ENCODE measurements around the gene ACTR10.

The ACTR10 gene

DNA sequence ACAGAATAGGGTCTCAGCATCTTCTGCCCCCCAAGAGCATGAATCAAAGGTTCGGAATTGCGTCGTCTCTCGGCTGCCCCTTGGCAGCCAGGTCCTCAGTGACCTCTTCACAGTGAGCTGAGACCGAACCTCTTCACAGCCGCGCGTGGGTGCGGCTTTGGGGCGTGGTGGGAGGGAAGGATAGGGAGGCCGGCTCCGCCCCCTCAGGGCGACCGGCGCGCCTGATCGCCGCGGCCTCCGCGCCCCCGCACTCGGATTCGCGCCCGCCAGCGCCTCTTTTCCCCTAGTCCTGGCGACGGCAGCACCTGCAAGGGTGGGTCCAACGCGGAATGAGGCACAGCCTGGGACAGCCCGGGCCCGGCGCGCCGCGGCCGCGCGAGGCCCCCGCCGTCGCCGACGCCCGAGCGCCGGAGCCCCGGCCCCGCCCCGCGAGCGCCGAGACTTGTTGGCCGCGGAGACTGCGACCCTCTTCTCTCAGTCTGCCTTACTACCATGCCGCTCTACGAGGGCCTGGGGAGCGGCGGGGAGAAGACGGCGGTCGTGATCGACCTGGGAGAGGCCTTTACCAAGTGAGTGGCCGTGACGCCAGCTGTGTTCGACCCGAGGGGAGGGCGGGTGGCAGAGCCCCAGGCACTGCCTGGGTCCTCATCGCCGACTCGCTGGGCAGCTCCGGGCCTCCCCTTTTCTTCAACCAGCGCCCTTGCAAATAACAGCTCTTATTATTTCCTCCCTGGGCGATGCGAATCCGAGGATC, at the start of gene ACTR10:
Gene ACTR10, plus strand, starts transcription at position 424 of the 754 bp plus-strand sequence. Its CDS starts 69 bp downstream, at position 493.
- H3K27ac Mint-ChIP-seq, result peak within 1 kb of the TSS; percentile 96 to 99
- H3K4me1 Mint-ChIP-seq, result peaks cover 42% of the 10 kb centered on the region
- no peaks in the 10 kb centered on the region for H3K27me3 Mint-ChIP-seq
- DNase-seq (peak; percentile 93 to 94), ATAC-seq (peak; percentile 97)
- no peaks in the 10 kb centered on the region for H3K9me3 Mint-ChIP-seq
- peak within 1 kb of the TSS; percentile 95 to 97 for H3K4me3 Mint-ChIP-seq

DNA sequence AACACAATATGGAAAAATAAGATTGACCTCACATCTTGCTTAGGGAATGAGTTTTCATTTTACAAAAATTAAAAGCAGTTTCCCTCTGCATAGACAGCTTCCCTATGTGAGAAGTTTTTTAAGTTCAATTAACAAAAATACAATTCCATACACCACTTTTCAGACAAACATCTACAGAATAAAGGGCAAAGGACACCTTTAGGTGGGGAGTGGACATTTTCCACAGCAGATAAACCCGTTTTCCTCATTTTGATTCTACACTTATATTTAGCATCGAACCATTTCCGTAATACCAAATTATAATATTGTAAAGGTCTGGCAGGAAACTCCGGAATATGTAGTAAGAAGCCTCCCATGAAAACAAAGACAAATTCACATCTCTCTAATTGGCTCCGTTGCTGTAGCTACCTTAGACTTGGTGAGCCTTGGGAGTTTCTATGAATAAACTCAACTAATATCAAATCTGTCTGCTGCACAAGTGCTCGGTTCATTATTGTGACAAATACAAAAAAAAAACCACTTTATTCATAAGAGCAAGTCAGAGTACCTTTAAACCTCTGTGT, 49.6 kb upstream of the ACTR10 start:
- Mint-ChIP-seq H3K4me1 (peaks cover 19% of the 10 kb centered on the region), H3K27ac (no peak overlapping the region), H3K27me3 (peaks cover 62% of the 10 kb centered on the region), H3K4me3 (no peak overlapping the region), H3K9me3 (no peaks in the 10 kb centered on the region)
- no peak for ATAC-seq
- no peak for DNase-seq

DNA sequence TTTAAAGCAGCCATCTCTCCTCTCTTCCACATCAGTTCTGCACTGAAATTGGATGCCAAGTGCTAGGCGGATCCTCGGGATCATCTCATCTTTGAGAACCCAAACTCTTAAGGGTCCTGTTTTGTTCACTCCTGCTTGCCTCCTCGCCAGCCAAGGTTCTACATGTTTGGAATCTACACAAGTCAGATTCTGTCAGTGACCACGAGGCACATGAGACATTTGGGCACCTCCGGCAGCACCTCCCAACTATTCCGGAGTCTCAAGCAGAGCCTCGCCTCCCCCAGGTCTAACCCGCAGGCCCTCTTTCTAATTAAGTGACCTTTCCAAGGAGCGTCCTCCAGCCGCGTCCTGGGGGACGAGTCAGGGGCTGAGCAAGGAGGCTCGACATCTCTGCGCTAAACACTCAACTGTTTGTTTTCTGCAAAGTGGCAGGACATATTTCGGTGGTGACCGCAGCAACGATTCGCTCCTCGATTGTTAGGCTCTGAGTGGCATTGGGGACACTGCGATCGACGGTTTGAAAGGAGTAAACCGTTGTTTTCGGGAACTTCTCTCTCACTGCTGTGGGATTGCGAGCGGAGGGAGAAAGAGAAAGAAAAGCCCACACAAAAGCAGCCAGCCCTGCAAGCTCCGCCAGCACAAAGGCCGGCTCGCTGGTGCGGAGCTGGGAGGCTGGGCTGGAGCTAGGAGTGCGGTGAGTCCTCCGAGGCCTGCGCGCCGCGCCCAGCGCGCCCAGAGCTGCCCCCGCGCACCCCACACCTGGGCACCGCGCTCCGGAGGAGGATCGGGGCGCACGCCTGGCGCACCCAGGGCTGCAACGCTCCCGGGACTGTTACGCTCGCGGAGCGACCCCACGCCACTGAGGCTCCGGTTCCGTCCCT, 48.6 kb upstream of the ACTR10 start:
- DNase-seq (peak in 1 of 2 donors; percentile 10), ATAC-seq (peak; percentile 68)
- peak overlapping the region; percentile 80 for H3K4me3 Mint-ChIP-seq
- H3K9me3 Mint-ChIP-seq, result no peaks in the 10 kb centered on the region
- H3K4me1 Mint-ChIP-seq, result peaks cover 19% of the 10 kb centered on the region
- H3K27me3 Mint-ChIP-seq, result peaks cover 67% of the 10 kb centered on the region
- H3K27ac Mint-ChIP-seq, result no peak overlapping the region

DNA sequence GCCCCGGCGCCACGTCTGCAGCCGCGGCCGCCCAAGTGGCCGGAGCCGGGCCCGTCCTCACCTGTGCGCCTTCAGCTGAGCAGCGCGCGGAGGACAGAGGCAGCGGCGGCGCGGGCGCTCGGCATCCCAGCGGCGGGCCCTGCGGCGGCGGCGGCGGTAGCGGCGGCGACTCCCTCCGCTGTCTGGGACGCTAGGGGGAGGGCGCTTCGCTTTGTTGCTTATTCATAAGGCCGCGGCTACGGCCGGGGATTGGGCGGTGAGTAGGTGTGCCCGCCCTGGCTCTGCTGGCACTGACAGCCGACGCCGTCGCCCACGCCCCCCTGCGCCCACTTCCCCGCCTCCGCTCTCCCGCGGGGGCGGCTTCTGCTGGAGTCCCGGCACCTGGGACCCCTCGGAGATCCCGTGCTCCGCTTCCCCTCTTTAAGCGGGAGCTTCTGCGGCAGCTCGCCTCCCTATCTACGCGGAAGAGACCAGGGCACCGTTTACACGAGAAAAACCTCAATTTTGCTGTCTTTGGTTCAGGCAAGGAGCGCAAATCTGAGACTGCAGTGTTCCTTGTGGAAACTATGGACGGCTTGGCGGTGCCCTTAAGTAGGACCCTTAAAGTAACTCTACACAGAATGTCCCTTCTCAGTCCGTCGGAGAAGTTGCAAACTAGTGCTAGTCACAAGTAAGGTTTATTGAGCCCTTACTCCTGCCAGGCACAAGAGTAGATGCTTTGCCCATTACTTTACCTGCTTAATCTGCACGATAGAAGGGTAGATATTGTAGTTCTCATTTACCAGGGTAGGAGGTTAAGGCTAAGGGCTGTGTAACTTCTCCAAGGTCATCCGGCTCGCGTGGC, 47.7 kb upstream of the ACTR10 start, which contains the start of gene ARMH4:
Gene ARMH4, minus strand, starts transcription at position 200 of the 844 bp plus-strand sequence. CDS start 12,855 bp downstream, outside the sequence.
- Mint-ChIP-seq H3K27ac (no peak within 1 kb of the TSS), H3K4me3 (peak within 1 kb of the TSS; percentile 80), H3K27me3 (peaks cover 68% of the 10 kb centered on the region), H3K4me1 (peaks cover 19% of the 10 kb centered on the region), H3K9me3 (no peaks in the 10 kb centered on the region)
- peak; percentile 56 to 65 for DNase-seq
- ATAC-seq, result peak; percentile 95

DNA sequence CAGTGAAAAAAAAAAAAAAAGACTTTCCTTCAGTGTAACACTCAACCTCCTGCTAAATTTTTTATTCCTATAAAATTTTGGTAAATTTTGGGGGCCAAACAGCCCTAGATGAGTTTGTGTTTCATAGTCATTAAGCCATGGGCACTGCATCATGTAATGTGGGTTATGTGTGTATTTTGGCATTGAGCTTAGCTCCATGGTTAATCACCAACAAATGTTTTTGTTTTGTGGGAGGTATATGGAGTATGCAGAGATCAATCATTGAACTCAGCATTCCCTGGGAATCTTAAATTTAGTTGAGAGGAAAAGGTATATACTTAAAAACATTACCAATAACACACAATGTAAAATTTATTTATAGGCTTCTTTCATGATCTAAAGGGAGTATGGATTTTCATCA, 39.4 kb upstream of the ACTR10 start:
- no peaks in the 10 kb centered on the region for H3K4me1 Mint-ChIP-seq
- H3K27me3 Mint-ChIP-seq, result peaks cover 24% of the 10 kb centered on the region
- H3K9me3 Mint-ChIP-seq, result no peaks in the 10 kb centered on the region
- no peak overlapping the region for H3K4me3 Mint-ChIP-seq
- no peak overlapping the region for H3K27ac Mint-ChIP-seq
- DNase-seq, result no peak
- ATAC-seq, result no peak

DNA sequence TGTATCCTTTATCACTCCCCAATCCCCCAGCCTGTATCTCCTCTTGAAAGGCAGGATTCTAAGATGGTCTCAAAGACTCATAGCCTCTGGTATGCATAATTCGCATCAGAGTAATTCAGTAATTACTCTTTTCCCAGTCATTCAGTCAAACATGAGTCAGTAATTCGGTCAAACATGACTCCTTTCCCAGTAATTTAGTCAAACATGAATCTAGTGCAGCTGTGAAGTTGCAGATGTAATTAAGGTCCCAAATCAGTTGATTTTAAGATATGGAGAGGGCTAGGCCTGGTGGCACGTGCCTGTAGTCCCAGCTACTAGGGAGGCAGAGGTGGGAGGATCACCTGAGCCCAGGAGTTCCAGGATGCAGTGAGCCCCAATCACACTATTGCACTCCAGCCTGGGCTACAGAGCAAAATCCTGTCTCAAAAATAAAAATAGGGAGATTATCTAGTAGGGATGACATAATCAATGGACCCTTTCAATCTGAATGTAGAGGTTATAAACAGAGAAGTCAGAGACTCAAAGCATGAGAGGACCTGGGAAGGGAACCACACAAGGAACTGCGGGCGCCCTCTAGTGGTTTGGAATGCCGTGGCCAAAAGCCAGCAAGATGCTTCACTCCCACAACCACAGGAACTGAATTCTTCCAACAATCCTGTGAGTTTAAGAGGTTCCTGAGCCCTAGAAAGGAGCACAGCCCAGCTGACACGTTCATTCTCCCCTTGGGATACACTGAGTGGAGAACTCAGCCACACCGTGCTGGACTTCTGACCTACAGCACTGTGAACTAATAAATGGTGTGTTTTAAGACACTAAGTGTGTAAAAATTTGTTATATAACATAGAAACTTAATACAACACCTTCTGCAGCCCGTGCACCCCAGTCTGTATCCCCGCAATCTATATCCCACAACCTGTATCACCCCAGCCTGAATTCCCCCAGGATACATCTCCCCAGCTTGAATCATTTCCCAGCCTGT, 33.7 kb upstream of the ACTR10 start:
- Mint-ChIP-seq H3K27me3 (peaks cover 12% of the 10 kb centered on the region), H3K9me3 (no peaks in the 10 kb centered on the region), H3K27ac (no peak overlapping the region), H3K4me1 (no peaks in the 10 kb centered on the region), H3K4me3 (no peak overlapping the region)
- ATAC-seq (peak; percentile 66), DNase-seq (peak; percentile 51 to 64)

DNA sequence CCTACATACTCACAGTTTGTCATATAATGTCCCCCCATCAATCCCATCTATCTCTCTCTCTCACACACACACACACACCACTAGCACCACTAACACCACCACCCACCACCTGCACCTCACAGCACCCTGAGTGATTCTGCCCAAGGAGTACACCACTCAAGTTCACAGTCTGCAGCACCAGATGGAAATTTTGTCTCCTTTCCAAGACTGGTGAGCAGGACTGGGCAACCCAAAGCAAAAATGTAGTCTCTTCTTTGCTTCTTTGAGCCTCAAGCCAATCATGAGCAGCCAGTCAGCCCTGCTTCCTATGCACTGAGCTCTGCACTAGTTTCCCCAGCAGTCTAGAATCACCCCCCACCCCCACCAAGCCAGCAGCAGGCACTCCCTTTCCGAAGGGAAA, 32.9 kb upstream of the ACTR10 start:
- Mint-ChIP-seq H3K27me3 (peaks cover 12% of the 10 kb centered on the region), H3K9me3 (no peaks in the 10 kb centered on the region), H3K27ac (no peak overlapping the region), H3K4me3 (no peak overlapping the region), H3K4me1 (no peaks in the 10 kb centered on the region)
- ATAC-seq (no peak), DNase-seq (no peak)

DNA sequence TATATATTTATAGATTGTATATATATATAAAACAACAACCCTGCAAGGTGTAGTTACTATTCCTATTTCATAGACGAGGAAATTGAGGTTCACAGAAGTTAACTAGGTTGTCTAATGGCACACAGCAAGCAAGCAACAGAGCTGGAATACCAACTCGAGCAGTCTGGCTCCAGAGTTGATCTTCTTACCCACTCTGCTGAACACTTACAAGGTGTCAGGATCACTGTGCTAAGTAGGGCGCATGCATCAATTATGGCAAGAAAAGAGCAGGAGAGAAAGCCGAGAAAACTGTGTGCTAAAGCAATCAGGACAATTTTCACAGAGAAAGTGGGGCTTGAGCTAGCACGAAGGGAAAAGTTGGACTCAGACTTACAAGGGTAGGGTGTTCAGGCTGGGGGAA, 32.1 kb upstream of the ACTR10 start:
- no peak for ATAC-seq
- H3K9me3 Mint-ChIP-seq, result no peaks in the 10 kb centered on the region
- peaks cover 12% of the 10 kb centered on the region for H3K27me3 Mint-ChIP-seq
- H3K4me3 Mint-ChIP-seq, result no peak overlapping the region
- H3K4me1 Mint-ChIP-seq, result no peaks in the 10 kb centered on the region
- no peak overlapping the region for H3K27ac Mint-ChIP-seq
- no peak for DNase-seq

DNA sequence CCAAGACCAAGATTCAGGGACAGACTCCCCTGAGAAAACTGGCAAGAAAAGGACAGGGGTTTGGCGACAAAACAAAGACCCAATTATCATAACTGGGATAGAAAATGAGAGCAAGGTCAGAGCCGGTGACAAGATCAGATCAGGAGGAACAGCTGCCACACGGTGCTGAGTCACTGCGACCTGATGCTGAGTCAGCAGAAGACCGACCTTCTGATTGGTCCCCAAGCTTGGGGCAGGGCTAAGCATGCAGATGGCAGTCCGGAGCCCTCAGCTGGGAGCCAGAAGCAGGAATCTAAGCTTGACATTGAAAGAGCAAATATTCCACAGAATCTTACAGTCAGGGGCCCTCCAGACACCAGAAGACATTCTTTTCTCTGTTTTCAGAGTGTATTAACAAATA, 28.9 kb upstream of the ACTR10 start:
- Mint-ChIP-seq H3K27me3 (peaks cover 22% of the 10 kb centered on the region), H3K9me3 (no peaks in the 10 kb centered on the region)

DNA sequence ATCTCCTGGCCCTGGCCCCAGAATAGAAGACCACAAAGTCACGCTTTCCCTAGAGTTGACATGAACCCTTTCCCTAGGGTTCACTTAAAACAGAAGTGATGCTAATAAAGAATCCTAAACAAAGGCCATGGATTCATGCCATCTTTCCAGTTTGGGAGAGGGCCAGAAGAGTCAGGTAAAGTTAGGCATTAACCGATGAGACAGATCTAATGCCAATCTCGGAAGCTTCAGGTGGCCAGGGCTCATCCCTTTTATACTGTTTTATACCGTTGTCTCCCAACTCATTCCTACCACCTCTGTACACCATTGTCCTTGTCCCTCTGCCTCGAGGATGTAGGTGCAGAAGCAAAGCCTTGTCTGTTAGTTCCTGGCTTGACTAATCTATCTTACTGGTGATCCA, 22.8 kb upstream of the ACTR10 start:
- Mint-ChIP-seq H3K4me3 (no peak overlapping the region), H3K9me3 (no peaks in the 10 kb centered on the region), H3K4me1 (no peaks in the 10 kb centered on the region), H3K27me3 (peaks cover 10% of the 10 kb centered on the region), H3K27ac (peak overlapping the region in 1 of 2 donors; percentile 63)
- ATAC-seq (no peak), DNase-seq (no peak)

More for the DNA sequence above, 28.9 kb upstream of the ACTR10 start:
- ATAC-seq (peak; percentile 76), DNase-seq (peak in 1 of 2 donors; percentile 29)
- Mint-ChIP-seq H3K27ac (no peak overlapping the region), H3K4me3 (no peak overlapping the region), H3K4me1 (no peaks in the 10 kb centered on the region)

DNA sequence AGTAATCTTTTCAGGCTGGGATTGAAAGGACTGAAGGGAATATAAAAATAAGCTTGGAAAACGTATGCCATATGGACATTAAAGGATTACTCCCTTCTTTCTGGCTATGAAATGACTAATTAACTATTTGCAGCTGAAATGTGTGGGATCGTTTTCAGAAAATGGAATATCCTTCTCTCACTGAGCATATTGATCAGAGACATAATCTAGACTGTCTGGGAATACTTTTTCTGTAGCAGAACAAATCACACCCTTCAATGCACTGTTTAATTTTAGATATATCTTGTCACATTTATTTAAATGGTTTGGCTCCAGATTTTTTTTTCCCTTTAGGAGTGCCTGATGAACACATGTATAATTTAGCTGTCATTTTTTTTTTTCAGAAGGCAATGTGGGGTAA, 10.8 kb upstream of the ACTR10 start:
- H3K27ac Mint-ChIP-seq, result no peak overlapping the region
- H3K27me3 Mint-ChIP-seq, result peaks cover 6% of the 10 kb centered on the region
- ATAC-seq (no peak), DNase-seq (no peak)
- H3K9me3 Mint-ChIP-seq, result no peaks in the 10 kb centered on the region
- H3K4me3 Mint-ChIP-seq, result no peak overlapping the region
- no peaks in the 10 kb centered on the region for H3K4me1 Mint-ChIP-seq

DNA sequence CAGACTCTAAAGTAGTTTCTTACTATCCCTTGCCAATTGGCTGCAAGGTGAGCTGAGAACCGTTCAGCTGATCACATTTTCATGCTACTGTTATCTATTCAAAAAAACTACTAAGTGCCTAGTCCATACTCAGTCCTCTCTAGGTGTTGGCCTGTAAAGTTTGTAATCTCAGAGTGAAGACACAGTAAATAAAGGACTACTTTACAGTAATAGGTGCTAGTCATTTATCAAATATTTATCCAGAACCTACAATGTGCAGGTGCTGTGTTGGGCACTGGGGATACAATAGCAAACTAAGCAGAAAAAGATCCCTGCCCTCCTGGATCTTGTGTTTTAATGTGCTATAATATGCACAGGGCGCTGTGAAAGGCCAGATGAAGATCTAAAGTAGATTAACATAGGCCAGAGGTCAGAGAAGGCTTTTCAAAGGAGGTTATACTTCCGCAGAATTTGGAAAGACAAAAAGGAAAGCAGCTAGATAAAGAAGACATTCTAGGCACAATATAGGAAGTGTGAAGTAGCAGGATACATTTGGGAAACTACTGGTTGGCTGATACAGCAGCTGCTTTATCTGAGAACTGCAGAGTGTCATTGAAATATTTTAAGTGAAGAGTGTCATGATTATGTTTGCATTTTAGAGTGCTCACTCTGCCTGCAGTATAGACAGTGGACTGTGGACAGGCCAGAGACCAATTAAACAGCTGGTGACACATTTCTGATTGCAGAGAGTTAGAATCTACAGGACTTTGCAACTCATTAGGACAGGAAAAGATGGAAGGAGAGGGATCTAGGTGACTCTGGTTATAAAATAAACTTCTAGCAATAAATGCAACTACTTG, 8.0 kb upstream of the ACTR10 start:
- no peak for DNase-seq
- Mint-ChIP-seq H3K4me1 (peaks cover 12% of the 10 kb centered on the region), H3K27ac (no peak overlapping the region), H3K27me3 (no peaks in the 10 kb centered on the region), H3K4me3 (no peak overlapping the region), H3K9me3 (no peaks in the 10 kb centered on the region)
- ATAC-seq, result no peak

DNA sequence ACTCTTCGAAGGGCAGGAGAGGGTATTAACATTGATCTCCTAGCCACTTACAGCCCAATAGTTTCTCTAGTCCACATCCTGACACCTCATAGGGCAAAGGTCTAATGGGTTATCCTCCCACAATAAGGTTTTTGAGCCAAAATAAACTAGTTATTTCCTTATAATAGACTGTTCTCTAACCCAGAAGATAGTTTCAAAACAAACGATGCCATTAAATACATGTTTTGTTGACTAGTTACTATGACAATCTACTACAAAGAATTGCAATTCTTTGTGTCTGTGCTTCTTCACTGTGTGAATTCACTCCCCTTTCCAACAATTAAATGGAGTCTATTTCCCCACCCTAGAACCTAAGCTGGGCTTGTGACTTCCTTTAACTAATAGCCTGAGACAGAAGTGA, 6.4 kb upstream of the ACTR10 start:
- Mint-ChIP-seq H3K9me3 (no peaks in the 10 kb centered on the region), H3K4me1 (peaks cover 19% of the 10 kb centered on the region)
- ATAC-seq, result no peak

More for the DNA sequence above, 6.4 kb upstream of the ACTR10 start:
- Mint-ChIP-seq H3K4me3 (no peak overlapping the region), H3K27ac (no peak overlapping the region), H3K27me3 (no peaks in the 10 kb centered on the region)
- DNase-seq, result no peak

All from stimulated activated naive CD8-positive, alpha-beta T cell treated with anti-CD3 and anti-CD28 coated beads, Interleukin-15, amount 100 ng/mL, for 72 hours (primary cell).